Upper lobe of left lung (tissue), 4 donors: ENCODE results near the gene ATOH7.

Experiments
- EP300 ChIP-seq, 4 donors: sonication (generic); formaldehyde crosslinking; IDR thresholded peaks; one replicate each; pipeline ENCODE4 v1.5.1; 2017; ENCODE audit warnings: antibody characterized with exemption in 4 of 4, control low read depth in 2 of 4
- TF ChIP-seq, protein P1 (sequence below), 6 experiments: fragments of 450-650 bp in 4 of 6; fragments of 200-600 bp in 2 of 6; sonication (generic) in 2 of 6; IDR thresholded peaks; one replicate each; pipeline ENCODE4 v1.5.1; 2016 to 2019; ENCODE audit warnings: antibody characterized with exemption in 6 of 6

DNA sequence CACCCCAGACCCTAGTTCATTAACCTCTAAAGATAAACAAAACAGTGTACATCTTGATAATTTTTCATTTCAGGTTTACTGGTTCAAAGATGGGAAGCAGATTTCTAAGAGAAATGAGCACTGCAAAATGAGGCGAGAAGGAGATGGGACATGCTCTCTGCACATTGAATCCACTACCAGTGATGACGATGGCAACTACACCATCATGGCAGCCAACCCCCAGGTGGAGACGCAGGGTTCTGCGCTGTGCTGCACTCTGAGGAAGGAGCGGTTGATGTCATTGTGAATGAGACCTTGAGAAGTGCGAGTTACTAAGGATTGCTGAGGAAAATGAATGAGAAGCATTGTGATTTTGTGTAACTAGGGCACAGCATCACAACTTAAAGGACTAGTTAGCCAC, 37.6 kb downstream of the ATOH7 start:
- TF ChIP-seq, protein P1, sequence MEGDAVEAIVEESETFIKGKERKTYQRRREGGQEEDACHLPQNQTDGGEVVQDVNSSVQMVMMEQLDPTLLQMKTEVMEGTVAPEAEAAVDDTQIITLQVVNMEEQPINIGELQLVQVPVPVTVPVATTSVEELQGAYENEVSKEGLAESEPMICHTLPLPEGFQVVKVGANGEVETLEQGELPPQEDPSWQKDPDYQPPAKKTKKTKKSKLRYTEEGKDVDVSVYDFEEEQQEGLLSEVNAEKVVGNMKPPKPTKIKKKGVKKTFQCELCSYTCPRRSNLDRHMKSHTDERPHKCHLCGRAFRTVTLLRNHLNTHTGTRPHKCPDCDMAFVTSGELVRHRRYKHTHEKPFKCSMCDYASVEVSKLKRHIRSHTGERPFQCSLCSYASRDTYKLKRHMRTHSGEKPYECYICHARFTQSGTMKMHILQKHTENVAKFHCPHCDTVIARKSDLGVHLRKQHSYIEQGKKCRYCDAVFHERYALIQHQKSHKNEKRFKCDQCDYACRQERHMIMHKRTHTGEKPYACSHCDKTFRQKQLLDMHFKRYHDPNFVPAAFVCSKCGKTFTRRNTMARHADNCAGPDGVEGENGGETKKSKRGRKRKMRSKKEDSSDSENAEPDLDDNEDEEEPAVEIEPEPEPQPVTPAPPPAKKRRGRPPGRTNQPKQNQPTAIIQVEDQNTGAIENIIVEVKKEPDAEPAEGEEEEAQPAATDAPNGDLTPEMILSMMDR (IDR thresholded peaks at IDR 0.05) = no peak
- no peak for TF ChIP-seq EP300 (IDR thresholded peaks at IDR 0.05)
